Heart left ventricle (tissue), 16 donors: ENCODE measurements around the gene EIF5A. TPM values are rescaled to one million over a fixed set of nuclear protein-coding genes. Genes with fewer than 3 reads are reported as not detected.

Experiments used
- ATAC-seq, 4 donors: fragments of 200-7000 bp; cut with Tn5 transposase; one replicate each; pipeline ENCODE4 v1.9.1; 2020 to 2022; ENCODE audit warnings: moderate library complexity in 4 of 4, mild to moderate bottlenecking in 3 of 4, moderate number of reproducible peaks in 1 of 4
- DNase-seq, 5 donors: peaks; one replicate each; pipeline ENCODE4 v3.0.0-alpha.2; 2020
- H3K27ac ChIP-seq, 12 donors: fragments of 200-600 bp; sonication (generic) in 4 of 12; one replicate each; pipeline versions ENCODE4 v1.5.0 to v1.8.0; 2016 to 2022; ENCODE audit warnings: mild to moderate bottlenecking in 2 of 12
- H3K27me3 ChIP-seq, 9 donors: fragments of 200-600 bp; sonication (generic) in 2 of 9; one replicate each; pipeline versions ENCODE4 v1.5.1 to v1.8.0; 2016 to 2022; ENCODE audit warnings: mild to moderate bottlenecking in 3 of 9
- H3K36me3 ChIP-seq, 9 donors: fragments of 200-600 bp; sonication (generic) in 2 of 9; one replicate each; pipeline versions ENCODE4 v1.5.0 to v1.8.0; 2018 to 2022; ENCODE audit warnings: mild to moderate bottlenecking in 2 of 9
- H3K4me1 ChIP-seq, 12 donors: fragments of 200-600 bp; sonication (generic) in 4 of 12; one replicate each; pipeline versions ENCODE4 v1.5.0 to v1.8.0; 2016 to 2022; ENCODE audit warnings: mild to moderate bottlenecking in 3 of 12
- H3K4me3 ChIP-seq, 12 donors: fragments of 200-600 bp; sonication (generic) in 4 of 12; one replicate each; pipeline versions ENCODE4 v1.5.0 to v1.8.0; 2017 to 2022; ENCODE audit warnings: mild to moderate bottlenecking in 9 of 12, moderate library complexity in 4 of 12
- H3K9me3 ChIP-seq, 12 donors: fragments of 200-600 bp; sonication (generic) in 4 of 12; one replicate each; pipeline versions ENCODE4 v1.5.0 to v1.8.0; 2016 to 2022; ENCODE audit warnings: mild to moderate bottlenecking in 1 of 12
- POLR2A ChIP-seq, 2 donors: fragments of 450-650 bp; IDR thresholded peaks; one replicate each; pipeline ENCODE4 v1.6.1; 2017; ENCODE audit warnings: antibody characterized with exemption in 2 of 2, mild to moderate bottlenecking in 2 of 2, moderate library complexity in 2 of 2
- WGBS, 4 donors: extraction: QIAGEN DNeasy Blood & Tissue Kit in 2 of 4; methylation state at CpG; one replicate each; pipeline versions ENCODE4 v1.1.5 to v1.1.7; 2013 to 2018; 5-methylcytosine and 5-hydroxymethylcytosine counted together
- intact Hi-C, 10 donors: fragments of 100-400 bp; cut with DNase I; formaldehyde crosslinking; loops; one replicate each; pipeline versions ENCODE4 v1.11.1 to v1.14.2; 2022
- polyA plus RNA-seq, 2 donors: library from polyadenylated mRNA; stranded (reverse); fragments of 200-250 nt; gene quantifications; one replicate each; pipeline ENCODE4 v1.2.3, GENCODE V29; 2013
- total RNA-seq, 9 donors: library from RNA; depleted of rRNA in 2 of 9; stranded (reverse); fragments of >200 nt in 2 of 9; fragmentation: NEBNext Ultra II Directional in 3 of 9; extraction: Animal tissue kit (Norgen Biotek cat#: 25700) in 3 of 9; gene quantifications; one replicate each; pipeline versions ENCODE4 v1.1.0 to v1.2.4, GENCODE V29; 2016 to 2023
- TF ChIP-seq, protein P1 (sequence below), 12 donors: fragments of 200-600 bp; sonication (generic) in 4 of 12; IDR thresholded peaks; one replicate each; pipeline versions ENCODE4 v1.5.0 to v1.8.0; 2018 to 2022; ENCODE audit warnings: antibody characterized with exemption in 12 of 12, mild to moderate bottlenecking in 5 of 12
- donor health status: ischemic (EF 13 %, LVEDD 7.1; RV severe dilation, severe dysfunction).
- donor health status: healthy with polysubstance abuse.
- donor health status: DM: no; HTN: yes; CAD: no.
- donor health status: DM: no; HTN: no; CAD: no.
- donor health status: ischemic (EF 25% LVEDD 6.9; RV normal size, moderate dysfunction).
- donor health status: ischemic (EF 25% LVEDD 5.7; RV mildly dilated, moderate dysfunction).
- donor health status: healthy.
- donor health status: DM: yes; HTN: yes; CAD: no.
- donor health status: ischemic (EF 35%, LVEDD 5.7; RV mildly dilated, moderate dysfunction).
- donor health status: nonischemic (EF 11% LVEDD 7.7; RV severe dilation, severe dysfunction).
- donor health status: DM: yes; HTN: yes; CAD: no.
- donor health status: PGD.
- donor health status: ischemic (EF 29% LVEDD 5.4; RV normal size, mild dysfunction).
- donor health status: nonischemic (EF 23%, LVEDD 6.1; RV moderate dilation, normal function).

The EIF5A gene
- total and polyA plus RNA-seq, 11 donors = 120 to 934 (median 268) TPM

DNA sequence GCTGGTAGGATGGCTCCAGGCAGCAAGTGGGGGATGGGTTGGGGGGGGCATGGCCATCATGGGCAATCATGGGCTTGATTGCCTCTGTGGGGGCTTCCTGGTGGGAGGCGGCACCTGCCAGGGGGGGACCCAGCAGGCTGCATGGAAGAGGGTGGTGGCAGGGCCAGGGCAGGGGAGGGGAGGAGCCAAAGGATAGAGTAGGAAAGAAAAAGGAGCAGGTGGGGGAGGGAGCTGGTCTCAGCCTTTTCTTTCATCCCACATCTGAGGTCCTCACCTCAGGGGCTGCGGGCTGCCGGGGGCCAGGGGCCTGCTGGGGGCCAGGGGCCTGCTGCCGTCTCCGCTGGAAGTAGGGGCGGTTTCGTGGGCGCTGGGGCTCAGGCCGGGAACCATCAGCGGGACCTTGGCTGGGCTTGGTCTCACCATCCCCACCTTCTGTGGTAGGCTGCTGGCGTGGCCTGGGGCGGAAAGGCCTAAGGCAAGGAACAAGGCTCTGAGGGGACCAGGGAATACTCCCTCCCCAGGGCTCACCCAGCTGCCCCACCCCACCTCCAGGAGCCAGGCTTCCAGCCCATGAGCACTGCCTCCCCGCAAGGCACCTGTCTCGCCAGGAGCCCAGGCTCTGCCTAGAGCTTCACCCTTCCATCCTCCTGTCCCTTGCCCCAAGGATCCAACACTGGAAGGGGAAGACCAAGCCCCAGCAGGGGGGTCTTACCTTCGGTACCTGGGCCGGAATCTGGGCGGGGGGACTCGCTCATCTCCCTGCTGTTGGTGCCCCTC, 18.0 kb upstream of the EIF5A start:
- WGBS, 4 donors = 54 to 74% (median 65%) methylated on average over 9 to 18 of the region's 18 CpGs
- ATAC-seq (peak; percentile 7 to 29 (median 25)), DNase-seq (peak in 1 of 5 donors; percentile 36)
- H3K4me1 ChIP-seq = peaks cover 2 to 53% (median 29%) of the 10 kb centered on the region in 12 donors
- no peaks in the 10 kb centered on the region for H3K9me3 ChIP-seq
- H3K27ac ChIP-seq = peak overlapping the region in 6 of 12 donors; percentile 5 to 51 (median 32)
- TF ChIP-seq, protein P1, sequence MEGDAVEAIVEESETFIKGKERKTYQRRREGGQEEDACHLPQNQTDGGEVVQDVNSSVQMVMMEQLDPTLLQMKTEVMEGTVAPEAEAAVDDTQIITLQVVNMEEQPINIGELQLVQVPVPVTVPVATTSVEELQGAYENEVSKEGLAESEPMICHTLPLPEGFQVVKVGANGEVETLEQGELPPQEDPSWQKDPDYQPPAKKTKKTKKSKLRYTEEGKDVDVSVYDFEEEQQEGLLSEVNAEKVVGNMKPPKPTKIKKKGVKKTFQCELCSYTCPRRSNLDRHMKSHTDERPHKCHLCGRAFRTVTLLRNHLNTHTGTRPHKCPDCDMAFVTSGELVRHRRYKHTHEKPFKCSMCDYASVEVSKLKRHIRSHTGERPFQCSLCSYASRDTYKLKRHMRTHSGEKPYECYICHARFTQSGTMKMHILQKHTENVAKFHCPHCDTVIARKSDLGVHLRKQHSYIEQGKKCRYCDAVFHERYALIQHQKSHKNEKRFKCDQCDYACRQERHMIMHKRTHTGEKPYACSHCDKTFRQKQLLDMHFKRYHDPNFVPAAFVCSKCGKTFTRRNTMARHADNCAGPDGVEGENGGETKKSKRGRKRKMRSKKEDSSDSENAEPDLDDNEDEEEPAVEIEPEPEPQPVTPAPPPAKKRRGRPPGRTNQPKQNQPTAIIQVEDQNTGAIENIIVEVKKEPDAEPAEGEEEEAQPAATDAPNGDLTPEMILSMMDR (IDR thresholded peaks at IDR 0.05) = no peak
- intact Hi-C loops = loop anchor here in 3 of 10 donors (10.0 kb wide), 2 partner anchors 55 to 245 kb away; partner anchors contain the start of gene SLC16A11 (in 1 of the 3)
- H3K36me3 ChIP-seq = peaks cover 0 to 36% (median 12%) of the 10 kb centered on the region in 9 donors
- H3K27me3 ChIP-seq = peaks cover 0 to 40% (median 23%) of the 10 kb centered on the region in 9 donors
- no peak overlapping the region for H3K4me3 ChIP-seq

DNA sequence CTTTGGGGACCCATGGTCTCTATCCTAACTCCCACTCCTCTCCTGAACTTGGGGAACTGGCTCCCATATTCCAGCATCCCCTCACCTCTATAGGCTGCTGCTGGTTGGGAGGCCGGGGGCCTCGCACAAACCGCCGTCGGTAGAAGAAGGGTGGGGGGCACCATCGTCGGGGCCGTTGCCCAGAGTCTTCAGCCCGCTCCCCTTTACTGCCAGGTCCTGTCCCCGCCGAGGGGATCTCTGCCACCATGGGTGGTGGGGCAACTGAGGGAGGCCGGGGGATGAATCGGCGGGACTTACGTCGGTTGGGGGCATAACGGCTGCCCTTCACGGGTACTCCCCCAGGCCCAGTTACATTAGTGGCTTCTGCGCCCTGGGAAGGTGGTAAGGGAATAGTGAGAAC, 17.3 kb upstream of the EIF5A start:
- 87 to 91% (median 89%) methylated on average over 8 to 19 of the region's 19 CpGs for WGBS, 4 donors
- H3K9me3 ChIP-seq = no peaks in the 10 kb centered on the region
- peaks cover 0 to 46% (median 26%) of the 10 kb centered on the region in 9 donors for H3K27me3 ChIP-seq
- TF ChIP-seq, protein P1 (IDR thresholded peaks at IDR 0.05) = no peak
- TF ChIP-seq POLR2A (IDR thresholded peaks at IDR 0.05) = no peak
- intact Hi-C loops = loop anchor here in 1 of 10 donors (10.0 kb wide), 1 partner anchor 245 kb away; the partner anchor contains the start of gene SLC16A11
- ATAC-seq (peak in 1 of 4 donors; percentile 0), DNase-seq (no peak)
- peak overlapping the region in 6 of 12 donors; percentile 5 to 54 (median 32) for H3K27ac ChIP-seq
- H3K36me3 ChIP-seq = peaks cover 0 to 29% (median 6%) of the 10 kb centered on the region in 9 donors
- peaks cover 2 to 53% (median 34%) of the 10 kb centered on the region in 12 donors for H3K4me1 ChIP-seq
- H3K4me3 ChIP-seq = no peak overlapping the region

DNA sequence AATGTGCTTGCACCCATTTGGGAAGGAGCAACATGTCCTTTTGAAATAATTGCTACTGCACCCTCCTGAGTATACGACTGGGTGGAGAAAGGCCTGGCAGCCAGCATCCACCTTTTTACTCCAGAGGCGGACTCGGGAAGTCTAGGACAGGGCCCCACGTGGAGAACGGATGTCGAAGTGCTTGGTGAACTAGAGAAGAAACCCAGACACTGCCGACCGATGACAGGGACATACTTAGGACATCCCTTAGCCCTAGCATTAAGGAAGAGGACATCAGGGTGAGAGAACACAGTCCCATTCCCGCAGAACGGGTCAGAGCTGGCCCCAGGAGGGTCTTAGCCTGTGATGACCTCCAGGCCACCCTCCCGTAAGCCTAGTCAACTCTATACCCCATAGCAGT, 16.7 kb upstream of the EIF5A start:
- DNase-seq (peak in 1 of 5 donors; percentile 39), ATAC-seq (peak in 2 of 4 donors; percentile 0 to 2)
- Histone ChIP-seq H3K4me3 (no peak overlapping the region), H3K36me3 (peaks cover 0 to 24% (median 3%) of the 10 kb centered on the region in 9 donors), H3K27me3 (peaks cover 0 to 52% (median 29%) of the 10 kb centered on the region in 9 donors), H3K4me1 (peaks cover 2 to 58% (median 38%) of the 10 kb centered on the region in 12 donors), H3K9me3 (no peaks in the 10 kb centered on the region), H3K27ac (peak overlapping the region in 9 of 12 donors; percentile 10 to 54 (median 46))
- intact Hi-C loops = loop anchor here in 1 of 10 donors (10.0 kb wide), 1 partner anchor 246 kb away; the partner anchor contains the start of gene SLC16A11
- TF ChIP-seq, protein P1 (IDR thresholded peaks at IDR 0.05) = no peak
- no peak for TF ChIP-seq POLR2A (IDR thresholded peaks at IDR 0.05)
- WGBS, 4 donors = 31 to 54% (median 43%) methylated on average over 11 of the region's 11 CpGs

DNA sequence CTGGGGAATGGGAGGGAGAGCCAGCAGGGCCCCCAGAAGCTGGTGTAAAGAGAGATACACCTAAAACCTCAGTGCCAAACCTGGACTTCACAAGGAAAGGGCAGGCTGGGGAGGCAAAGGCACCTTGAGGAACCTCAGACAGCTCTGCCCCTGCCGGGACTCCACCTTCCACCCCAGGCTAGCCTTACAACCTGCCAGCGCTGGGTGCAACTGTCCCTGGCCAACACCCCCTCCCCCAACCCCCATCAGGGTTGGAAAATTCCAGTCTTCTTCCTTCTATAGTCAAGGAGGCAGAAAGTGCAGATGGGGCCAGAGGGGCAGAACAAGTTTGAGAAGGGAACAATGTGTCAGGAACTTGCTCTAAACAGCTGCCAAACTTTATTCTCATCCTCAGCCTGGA, 15.2 kb upstream of the EIF5A start:
- no peak for DNase-seq
- H3K9me3 ChIP-seq = no peaks in the 10 kb centered on the region
- H3K36me3 ChIP-seq = peaks cover 0 to 9% (median 0%) of the 10 kb centered on the region in 9 donors
- peaks cover 0 to 57% (median 29%) of the 10 kb centered on the region in 9 donors for H3K27me3 ChIP-seq
- WGBS, 4 donors = 45 to 83% (median 66%) methylated on average over 2 of the region's 2 CpGs
- H3K4me1 ChIP-seq = peaks cover 2 to 71% (median 46%) of the 10 kb centered on the region in 12 donors
- TF ChIP-seq, protein P1 (IDR thresholded peaks at IDR 0.05) = no peak
- TF ChIP-seq POLR2A (IDR thresholded peaks at IDR 0.05) = no peak
- H3K4me3 ChIP-seq = no peak overlapping the region
- ATAC-seq = no peak
- intact Hi-C loops = loop anchor here in 2 of 10 donors (1.0 to 10.0 kb wide), 2 partner anchors 9 to 247 kb away; partner anchors contain the start of gene SLC16A11 (in 1 of the 2)
- peak overlapping the region in 7 of 12 donors; percentile 0 to 66 (median 50) for H3K27ac ChIP-seq
